A172 (cell line): ENCODE measurements around the gene SFT2D2. TPM values are rescaled to one million over a fixed set of nuclear protein-coding genes. Genes with fewer than 3 reads are reported as not detected.

Experiments used
- total RNA-seq: library from RNA; depleted of rRNA; stranded (reverse); fragments of >200 nt; shearing (Covaris generic); gene quantifications from 2 replicates; pipeline ENCODE4 v1.2.3, GENCODE V29; 2014; rRNA removed

SFT2D2 gene
- total RNA-seq, 1 experiment from 2014 or later: 66.3 TPM

Other genes with a start within 250 kb of the SFT2D2 start
- 26.0 and 26.1 TPM in 2 replicates for gene GPR161, start 89.1 kb upstream of the SFT2D2 start, total RNA-seq
- gene TIPRL, start 47.0 kb upstream of the SFT2D2 start, total RNA-seq: 83.0 and 91.3 TPM in 2 replicates
- 0.50 and 0.53 TPM in 2 replicates for gene TBX19, start 54.9 kb downstream of the SFT2D2 start, total RNA-seq